ENCODE data around the gene PIGN.
A peak's percentile ranks its signal among the peaks of the same experiment; 100 is the strongest.
"Not testable (repeated sequence)": the region's sequence is repeated elsewhere in the genome, so short reads cannot be mapped to it uniquely, and the experiment has no call there.

PIGN gene

DNA sequence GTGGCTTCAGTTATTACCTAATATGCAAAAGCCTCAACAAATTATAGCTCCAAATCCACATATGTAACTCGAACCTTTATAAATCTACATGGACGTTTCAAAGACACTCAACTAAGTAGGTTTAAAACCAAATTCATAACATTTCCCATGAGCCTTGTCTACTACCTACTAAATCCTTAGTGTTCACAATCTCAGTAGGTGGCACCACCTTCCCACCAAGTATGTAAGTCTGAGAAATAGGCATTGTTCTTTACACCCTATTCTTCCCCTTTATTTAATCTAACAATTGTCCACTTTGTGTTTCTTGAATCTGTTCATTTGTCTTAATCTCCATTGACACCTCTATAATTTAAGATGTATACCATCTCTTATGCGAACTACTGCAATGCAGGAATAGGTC lies 4.6 kb downstream of the PIGN start:
- DNase-seq (ENCODE audit: low read depth) = no peak

DNA sequence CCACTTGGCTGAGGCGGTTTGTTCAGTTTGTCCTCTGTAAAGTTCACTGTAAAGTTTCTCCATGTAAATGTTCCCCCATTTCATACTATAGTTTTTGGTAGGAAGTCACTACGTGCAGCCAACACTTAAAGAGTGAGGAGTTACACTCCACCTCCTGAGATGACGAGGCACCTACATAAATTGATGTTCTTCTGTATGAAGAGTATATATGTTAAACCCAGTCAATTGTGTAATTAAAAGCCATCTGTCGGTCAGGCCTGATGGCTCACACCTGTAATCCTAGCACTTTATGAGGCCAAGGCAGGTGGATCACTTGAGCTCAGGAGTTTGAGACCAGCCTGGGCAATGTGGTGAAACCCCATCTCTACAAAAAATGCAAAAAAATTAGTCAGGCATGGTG lies 7.6 kb downstream of the PIGN start:
- no peak for DNase-seq (ENCODE audit: low read depth)

DNA sequence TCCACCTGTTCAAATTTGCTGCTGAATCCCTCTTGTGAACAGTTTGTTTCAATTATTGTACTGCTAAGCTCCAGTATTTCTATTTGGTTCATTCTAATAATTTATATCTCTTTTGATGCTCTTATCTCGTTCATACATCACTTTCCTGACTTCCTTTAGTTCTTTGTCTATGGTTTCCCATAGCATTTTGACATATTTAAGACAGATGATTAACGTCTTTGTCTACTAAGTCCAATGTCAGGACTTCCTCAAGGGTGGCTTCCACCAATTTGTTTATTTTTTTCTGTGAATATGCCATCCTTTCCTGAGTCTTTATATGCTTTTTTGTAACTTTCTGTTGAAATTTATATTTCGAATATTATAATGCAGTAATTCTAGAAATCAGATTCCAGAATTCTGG lies 9.6 kb downstream of the PIGN start:
- no peak for DNase-seq (ENCODE audit: low read depth)

DNA sequence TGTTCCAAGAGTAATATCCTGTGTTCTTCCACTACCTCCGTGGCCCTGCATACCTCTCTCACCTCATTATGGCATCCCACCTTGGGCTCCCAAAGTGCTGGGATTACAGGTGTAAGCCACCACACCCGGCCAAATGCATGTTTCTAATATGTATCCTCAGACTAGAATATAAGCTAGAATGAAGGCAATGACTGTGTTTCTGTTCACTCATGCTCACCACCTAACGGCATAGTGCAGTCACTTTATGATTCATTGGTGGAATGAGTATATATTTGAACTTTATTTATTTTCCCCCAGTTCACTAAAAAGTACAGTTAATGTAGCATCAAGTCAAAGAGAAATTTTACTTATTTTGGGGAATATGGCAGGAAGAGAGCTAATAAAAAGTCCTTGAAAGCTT lies 11.3 kb downstream of the PIGN start:
- no peak for DNase-seq (ENCODE audit: low read depth)

DNA sequence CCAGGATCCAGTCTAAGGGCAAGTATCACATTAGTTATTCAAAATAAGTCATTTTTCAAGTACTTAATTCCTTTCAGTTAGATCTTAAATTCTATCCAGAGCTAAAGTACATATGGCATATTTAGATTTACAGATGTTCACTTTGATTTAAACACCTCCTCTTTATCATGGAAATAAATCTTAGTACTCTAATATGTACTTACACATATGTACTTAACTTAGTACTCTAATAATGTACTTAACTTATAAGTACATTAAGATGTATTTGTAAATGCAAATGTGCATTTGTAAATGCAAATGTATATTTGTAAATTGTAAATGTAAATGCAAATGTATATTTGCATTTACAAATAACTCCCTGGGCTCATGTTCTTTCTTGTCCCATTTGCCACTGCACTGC lies 14.6 kb downstream of the PIGN start:
- DNase-seq (ENCODE audit: low read depth) = no peak

DNA sequence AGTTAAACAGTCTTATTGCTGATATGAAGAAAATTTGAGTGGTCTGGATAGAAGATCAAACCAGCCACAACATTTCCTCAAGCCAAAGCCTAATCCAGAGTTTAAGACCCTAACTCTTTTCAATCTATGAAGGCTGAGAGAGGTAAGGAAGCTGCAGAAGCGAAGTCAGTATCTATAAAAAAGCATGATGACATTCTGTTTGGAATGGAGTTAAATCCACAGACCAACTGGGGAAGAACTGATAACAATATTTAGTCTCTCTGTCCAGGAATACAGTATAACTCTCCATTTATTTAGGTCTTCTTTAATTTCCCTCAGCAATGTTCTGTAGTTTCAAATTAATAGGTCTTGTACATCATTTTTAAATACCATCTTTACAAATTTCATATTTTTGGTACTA lies 16.0 kb downstream of the PIGN start:
- no peak for DNase-seq (ENCODE audit: low read depth)

DNA sequence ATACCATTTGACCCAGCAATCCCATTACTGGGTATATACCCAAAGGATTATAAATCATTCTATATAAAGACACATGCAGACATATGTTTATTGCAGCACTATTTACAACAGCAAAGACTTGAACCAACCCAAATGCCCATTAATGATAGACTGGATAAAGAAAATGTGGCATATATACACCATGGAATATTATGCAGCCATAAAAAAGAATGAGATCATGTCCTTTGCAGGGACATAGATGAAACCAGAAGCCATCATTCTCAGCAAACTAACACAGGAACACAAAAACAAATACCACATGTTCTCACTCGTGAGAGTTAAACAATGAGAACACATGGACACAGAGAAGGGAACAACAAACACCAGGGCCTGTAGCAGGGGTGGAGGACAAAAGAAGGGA lies 20.3 kb downstream of the PIGN start:
- not testable (repeated sequence) for DNase-seq (ENCODE audit: low read depth)

DNA sequence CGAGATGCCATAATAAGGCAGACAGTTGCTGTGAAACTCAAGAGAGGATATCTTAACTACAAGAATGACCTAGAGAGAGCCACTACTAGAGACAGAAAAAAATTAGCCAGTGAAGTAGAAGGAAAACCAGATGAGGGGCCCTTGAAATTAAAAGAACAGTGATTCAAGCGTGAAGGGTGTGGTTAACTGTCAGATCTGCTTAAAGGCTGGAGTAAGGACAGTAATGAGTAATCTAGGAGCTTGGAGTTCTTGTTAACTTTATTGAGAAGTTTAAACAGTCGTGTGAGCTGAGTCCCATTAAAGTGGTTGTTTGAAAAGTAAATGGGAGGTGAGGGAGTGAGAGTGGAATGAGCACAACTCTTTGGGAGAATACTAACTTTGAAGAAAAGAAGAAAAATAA lies 21.3 kb downstream of the PIGN start:
- no peak for DNase-seq (ENCODE audit: low read depth)

DNA sequence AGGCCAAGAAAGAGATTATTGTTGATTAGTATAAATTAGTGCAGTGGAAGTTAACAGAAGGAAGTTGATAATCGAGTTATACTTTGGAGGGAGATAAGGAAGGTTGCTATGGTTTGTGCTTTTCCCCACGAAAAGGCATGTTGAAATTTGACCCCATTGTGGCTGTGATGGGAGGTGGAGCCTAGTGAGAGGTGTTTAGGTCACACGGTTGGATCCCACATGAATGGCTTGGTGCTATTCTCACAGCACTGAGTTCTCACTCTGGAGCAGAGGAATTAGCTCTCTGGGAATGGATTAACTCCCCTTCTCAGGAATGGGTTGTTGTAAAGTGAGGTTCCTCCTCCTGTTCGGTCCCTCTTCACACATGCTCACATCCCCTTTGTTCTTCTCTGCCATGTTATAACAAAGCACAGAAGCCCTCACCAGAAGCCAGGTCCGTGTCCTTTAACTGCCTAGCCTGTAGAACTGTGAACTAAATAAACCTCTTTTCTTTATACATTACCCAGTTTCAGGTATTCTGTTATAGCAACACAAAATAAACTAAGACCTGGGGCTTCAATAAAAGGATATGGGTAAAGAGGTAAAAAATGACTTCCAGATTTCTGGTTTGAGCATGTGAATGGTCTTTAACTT lies 21.9 kb downstream of the PIGN start:
- DNase-seq (ENCODE audit: low read depth) = no peak

DNA sequence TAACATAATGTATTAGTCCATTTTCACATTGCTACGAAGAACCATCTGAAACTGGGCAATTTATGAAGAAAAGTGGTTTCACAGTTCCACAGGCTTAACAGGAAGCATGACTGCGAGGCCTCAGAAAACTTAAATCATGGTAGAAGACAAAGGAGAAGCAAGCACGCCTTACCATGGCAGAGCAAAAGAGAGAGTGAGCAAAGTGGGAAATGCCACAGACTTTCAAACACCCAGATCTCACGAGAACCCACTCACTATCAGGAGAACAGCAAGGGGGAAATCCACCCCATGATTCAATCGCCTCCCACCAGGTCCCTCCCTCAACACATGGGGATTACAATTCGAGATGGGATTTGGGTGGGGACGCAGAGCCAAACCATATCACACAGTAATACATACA lies 22.5 kb downstream of the PIGN start:
- no peak for DNase-seq (ENCODE audit: low read depth)

DNA sequence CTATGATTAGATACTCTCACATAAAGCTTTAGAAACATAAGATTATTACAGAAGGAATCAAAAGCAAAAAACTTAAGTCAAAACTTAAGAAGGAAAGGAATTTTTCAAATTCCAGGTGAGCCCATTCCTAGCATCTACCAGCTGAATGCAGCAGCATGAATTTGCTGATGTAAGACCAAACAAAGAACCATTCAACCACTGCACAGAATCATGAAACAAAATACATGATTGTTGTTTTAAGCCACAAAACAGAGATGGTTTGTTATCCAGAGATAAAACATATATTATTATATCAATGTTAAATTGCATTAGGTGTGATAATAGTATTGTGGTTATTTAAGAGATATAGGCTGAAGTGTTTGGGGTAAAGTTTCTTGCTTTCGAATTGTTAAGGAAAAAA lies 29.0 kb downstream of the PIGN start:
- DNase-seq (ENCODE audit: low read depth) = no peak

DNA sequence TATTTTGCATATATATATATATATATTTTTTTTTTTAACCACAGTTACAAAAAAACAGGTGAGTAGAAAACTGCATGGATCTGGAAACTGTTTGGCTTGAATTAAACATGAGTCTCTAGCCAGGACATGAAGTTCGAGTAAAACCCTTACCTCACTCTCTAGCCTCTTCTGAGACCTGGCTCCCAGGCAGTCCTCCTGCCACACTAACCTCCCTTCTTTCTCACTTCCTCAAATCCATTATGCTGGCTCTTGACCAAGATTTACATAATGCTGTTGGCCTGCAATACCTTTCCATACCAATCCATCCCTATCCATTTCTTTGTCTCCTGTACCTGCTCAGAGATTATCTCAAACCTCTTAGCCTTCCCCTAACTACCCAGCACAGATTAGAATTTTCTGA lies 34.0 kb downstream of the PIGN start:
- DNase-seq (ENCODE audit: low read depth) = no peak

DNA sequence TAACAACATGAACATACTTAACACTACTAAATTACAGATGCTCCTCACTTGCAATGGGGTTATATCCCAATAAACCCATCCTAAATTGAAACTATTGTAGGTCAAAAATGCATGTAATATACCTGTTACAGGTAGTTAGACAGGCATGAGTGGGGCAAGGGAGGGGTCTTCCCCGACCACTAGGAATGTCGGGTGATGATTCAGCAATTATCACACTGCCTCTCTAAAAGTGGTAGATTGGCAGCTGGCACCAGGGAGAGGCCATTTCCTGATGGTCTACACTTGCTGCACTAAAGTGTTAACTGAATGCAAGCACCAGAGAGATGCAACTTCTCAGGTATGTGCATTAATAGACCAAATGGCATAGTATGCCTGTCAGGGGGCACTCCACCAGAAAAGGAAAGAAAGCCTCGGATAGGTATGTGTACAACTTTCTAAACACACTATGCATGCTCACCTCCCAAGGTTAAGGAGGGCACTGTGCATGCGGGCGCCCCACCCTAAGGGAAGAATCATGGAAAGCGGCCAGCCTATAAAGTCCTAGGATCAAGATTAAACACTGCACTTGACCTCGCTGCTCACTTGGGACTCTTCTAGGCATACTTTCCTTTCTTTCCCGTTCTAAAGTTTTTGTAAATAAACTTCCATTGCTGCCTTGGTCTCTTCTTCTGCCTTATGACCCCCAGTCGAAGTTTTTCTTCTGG lies 35.6 kb downstream of the PIGN start:
- DNase-seq (ENCODE audit: low read depth) = no peak

DNA sequence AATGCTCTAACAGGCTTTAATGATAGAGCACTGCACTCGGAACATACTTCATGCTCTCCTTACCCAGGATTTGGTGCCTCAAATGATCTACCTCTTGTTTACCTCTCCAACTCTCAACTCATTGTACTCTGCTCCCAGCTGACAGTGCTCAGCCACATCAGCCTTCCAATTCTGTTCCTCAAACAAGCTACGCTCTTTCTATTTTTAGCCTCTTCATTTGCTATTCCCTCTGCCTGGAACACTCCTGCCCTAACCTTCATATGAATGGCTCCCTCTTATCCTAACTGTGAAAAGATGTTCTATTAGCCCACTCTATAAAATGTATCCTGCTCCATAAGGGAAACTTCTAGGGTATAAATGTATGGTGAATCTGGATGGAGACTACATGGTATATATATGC lies 42.5 kb downstream of the PIGN start:
- DNase-seq (ENCODE audit: low read depth) = no peak

DNA sequence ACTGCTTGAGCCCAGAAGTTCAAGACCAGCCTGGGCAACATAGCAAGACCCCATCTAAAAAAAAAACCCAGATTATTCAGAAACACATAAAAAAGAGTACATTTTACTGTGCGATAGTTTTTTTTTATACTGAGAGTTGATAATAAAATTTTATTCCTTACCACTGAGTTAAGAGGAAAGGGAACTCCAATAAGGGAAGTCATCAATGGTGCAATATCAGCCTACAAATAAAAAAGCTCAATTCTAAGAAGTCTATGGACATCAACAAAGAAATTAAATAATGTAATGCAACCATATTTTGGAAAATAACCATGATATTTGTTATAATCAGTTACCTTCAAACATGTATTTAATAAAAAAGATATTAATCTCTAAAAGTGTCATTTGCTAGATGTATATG lies 46.6 kb downstream of the PIGN start:
- no peak for DNase-seq (ENCODE audit: low read depth)

DNA sequence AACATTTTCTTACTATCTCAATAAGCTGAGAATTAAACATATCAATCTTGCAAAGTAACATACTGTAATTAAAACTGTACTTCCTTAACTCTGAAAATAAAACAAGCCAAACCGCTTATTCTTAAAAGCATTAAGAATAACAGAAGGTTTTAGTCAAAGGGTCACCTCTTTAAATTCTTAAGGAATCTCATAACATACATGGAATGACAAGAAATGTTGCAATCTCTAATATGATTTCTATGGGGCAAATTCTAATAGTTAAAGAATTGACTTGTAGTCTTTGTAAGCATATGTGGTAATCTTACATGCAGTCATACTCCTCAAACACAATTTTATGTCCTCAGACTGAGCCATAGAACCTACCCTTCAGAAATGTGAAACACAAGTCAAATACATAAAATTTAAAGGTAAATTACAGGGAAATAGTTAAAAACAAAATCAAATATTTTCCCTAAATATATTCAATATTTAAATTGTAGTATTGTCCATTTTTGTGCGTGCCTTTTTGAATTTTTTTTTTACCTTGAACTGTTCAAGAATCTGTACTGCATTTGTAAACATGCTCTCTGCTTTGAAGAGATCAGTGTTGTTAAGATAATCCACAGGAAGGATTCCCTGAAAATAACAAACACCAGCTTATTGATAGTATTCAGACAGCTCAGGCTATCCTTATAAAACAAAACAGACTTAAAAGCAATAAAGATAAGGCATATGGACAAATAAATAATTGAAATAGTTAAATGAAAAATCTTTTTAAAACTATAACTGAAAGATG lies 48.2 kb downstream of the PIGN start:
- DNase-seq (ENCODE audit: low read depth) = no peak

DNA sequence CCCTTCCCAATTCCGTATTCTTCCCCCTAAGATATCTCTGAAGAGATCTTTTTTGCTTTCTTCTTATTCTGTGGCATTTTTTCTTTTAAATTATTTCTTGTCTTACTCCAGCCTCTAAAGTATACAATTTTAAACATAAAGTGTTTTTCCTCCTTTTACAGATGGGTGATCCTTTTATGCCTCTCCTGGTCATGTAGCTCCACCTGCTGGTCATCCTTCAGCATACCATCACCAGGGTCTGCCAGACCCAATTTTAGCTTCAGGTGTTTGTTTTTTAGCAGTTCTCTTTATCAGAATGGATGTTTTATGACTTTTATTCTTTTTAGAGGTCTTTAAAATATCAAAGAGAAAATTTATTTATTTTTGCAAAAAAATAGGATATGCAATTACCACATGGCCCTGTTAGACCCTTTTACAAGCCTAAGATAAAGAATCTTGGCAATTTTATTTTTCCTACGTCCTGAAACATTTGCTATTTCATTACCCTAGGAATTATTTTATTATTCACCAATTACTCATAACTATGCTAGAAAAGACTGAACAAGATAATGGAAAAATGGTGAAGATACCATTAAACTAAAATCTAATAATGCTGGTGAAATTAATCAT lies 55.5 kb downstream of the PIGN start:
- peak; percentile 29 for DNase-seq (ENCODE audit: low read depth)

DNA sequence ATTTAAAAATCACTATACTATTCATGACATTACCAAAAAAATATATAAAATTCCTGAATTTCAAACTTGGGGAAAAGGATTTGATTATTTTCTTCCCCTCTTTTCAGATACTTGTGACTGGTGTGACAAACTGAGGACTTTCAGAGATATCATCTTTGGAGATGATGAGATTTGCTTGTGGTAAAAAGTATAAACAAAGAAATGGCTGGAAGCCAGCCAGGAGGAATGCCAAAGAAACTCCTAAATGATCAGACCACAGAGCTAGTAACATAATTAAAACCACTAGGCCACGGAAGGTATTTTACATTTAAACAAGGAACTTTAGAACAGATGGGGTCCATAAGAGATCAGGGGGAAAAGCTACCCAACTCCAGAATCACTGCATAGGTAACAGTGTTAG lies 58.7 kb downstream of the PIGN start:
- no peak for DNase-seq (ENCODE audit: low read depth)

DNA sequence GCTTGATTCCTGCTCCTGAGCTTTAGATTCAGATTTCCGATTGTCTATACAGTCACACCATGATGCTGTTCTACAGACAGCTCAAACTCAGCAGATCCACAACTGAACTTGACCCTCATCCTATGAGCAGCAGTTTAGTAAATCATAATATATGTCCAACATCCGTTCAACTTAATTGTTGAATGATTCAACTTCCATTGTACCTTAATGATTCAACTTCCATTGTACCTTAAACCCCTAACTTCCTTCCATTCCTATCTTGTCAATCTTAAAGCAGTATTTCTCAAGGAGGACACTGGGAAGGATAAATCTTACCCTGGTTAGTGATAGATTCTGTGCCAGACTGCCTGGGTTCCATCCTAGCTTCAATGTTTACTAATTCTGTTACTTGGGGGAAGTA lies 60.1 kb downstream of the PIGN start:
- no peak for DNase-seq (ENCODE audit: low read depth)

DNA sequence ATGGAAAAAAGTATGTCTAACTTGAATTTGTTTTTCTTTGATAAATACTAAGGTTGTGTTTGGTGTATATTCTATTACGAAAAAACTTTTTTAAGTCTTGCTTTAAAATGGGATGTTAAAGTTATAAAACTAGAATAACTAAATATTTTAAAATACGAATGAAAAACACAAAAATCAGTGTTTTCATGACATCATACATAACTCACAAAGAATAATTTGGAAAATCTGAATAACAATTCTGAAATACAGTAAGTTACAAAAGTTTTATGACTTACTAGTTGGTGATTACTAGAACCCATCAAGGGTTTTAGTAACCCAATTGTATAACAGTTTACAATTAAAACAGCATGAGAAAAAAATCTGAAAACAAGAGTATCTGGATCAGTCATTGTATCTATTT lies 61.2 kb downstream of the PIGN start:
- DNase-seq (ENCODE audit: low read depth) = no peak

DNA sequence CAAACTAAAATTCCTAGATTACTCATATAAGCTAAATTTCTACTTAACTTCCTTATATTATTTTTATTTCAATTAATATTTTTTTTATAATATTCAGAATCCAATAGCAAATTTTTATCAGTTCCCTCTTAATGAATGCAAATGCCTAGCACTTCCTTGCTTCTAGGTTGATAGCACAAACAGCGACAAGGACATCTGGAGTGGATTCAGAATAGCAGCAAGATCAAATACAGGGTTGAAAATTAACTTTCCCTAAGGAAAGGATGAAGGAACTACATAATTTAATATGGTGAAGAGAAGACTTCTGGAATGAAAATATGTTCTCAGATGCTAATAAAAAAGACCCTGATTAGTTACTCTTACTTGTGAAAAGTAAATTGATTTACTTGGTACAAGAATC lies 64.5 kb downstream of the PIGN start:
- no peak for DNase-seq (ENCODE audit: low read depth)

DNA sequence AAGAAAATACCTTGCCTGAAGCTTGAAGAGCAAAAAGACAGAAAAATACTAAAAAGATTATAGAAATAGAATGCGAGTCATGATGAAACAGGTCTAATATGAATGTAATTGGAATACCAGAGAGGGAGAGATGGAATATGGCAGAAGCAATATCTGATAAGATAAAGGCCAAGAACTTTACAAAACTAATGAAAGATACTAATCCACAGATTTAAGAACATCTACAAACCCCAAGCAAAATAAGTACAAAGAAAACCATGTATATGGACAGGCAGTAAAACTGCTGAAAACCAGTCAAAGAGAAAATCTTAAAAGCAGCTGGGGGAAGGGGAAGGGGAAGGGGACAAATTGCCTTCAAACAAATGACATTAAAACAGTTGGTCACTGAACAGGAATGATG lies 67.0 kb downstream of the PIGN start:
- DNase-seq (ENCODE audit: low read depth) = no peak

DNA sequence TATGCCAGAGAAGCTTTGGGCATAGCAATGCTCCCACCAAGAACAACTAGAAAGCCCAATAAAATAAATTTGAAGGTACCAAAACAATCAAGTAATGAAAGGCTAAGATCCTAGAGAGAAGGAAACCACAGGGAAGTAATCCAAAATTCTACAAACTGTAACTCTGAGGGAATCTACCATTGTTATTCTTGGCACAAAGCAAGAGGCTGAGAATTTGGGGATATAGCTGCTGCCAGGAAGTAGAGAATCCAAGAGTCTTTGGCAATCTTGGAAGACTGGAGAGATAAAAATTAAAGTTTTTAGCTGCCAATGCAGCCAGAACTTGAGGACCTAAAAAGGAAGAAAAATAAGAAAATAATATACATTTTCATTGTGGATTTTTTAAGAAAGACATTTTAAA lies 68.5 kb downstream of the PIGN start:
- DNase-seq (ENCODE audit: low read depth) = no peak
